NCI-H2107 treated with DMSO at 0.1 percent for 48 hours (cell line): ENCODE measurements around the gene CSKMT.
"Not testable (repeated sequence)": the region's sequence is repeated elsewhere in the genome, so short reads cannot be mapped to it uniquely, and the experiment has no call there.

Source experiments
- DNase-seq: peaks from one replicate; lab custom pipeline; 2025; ENCODE audit not compliant: unreplicated experiment; lab: John Stamatoyannopoulos, UW

The CSKMT gene, protein sequence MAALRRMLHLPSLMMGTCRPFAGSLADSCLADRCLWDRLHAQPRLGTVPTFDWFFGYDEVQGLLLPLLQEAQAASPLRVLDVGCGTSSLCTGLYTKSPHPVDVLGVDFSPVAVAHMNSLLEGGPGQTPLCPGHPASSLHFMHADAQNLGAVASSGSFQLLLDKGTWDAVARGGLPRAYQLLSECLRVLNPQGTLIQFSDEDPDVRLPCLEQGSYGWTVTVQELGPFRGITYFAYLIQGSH

DNA sequence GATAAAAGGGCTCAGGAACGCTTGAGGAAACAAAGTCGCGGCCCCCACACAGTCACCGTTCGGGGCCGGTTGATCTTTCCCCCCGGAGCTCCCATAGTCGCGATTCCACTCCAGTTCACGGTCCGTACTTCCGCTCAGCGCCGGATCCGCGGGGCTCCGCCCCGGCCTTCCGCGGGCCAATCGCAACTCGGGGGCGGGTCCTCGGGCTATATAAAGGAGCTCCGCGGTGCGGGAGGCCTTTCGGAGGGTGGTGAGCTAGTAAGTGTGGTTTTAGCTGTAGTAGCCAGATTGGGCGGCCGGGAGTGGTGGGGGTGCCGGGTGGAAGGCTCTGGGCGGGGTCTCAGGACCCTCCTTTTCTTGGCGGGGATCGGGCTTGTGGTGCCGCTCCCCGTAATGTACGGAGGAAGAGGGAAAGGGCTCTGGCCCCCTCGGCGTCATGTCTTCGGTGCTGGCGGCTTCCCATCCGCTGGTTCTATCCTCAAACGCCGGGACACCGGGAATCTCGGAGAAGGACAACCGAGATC lies at the start of gene CSKMT, which contains the start of gene C11orf98:
CSKMT (plus strand) TSS at position 238 of the 524 bp plus-strand sequence. CDS start 568 bp downstream, outside the sequence.
C11orf98 (minus strand) TSS at position 136 of the 524 bp plus-strand sequence; CDS start at position 95, 41 bp downstream.
- DNase-seq: peak; percentile 78

DNA sequence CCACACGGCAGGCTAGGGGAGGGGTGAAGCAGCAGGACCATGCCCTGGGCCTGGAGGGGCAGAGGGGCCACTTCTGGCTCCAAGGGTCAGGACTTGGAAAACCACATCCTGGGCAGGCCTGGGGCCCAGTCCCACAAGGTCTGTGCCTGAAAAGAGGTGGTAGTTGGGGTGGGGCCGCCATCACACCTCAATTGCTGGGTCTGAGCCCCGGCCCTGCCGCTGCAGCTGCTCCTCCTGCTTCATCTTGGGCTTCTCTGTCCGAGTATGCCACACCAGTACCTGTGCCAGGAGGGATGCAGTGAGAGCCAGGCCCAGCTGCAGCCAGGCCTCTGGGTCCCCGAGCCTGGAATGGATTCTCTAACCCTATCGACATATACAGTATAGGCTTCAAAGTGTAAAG lies 49.6 kb upstream of the CSKMT start:
- DNase-seq: no peak

DNA sequence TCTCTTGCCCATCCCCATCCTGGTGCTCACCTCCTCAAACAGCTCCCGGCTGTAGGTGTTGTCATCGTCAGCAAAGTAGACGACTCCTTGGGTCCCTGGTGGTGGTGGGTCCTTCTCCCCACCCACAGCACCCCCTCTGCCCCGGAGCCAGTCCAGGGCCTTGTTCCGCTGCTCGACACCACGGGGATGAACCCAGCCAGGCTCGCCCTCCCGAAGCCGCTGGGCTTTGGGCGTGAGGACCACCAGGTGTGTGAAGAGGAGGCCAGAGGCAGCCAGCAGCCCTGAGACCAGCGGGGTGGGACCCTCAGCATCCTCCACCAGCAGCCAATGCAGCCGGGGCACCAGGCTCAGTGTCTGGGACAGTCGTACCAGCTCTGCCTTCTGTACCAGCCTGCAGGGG lies 48.2 kb upstream of the CSKMT start:
- DNase-seq: not testable (repeated sequence)

DNA sequence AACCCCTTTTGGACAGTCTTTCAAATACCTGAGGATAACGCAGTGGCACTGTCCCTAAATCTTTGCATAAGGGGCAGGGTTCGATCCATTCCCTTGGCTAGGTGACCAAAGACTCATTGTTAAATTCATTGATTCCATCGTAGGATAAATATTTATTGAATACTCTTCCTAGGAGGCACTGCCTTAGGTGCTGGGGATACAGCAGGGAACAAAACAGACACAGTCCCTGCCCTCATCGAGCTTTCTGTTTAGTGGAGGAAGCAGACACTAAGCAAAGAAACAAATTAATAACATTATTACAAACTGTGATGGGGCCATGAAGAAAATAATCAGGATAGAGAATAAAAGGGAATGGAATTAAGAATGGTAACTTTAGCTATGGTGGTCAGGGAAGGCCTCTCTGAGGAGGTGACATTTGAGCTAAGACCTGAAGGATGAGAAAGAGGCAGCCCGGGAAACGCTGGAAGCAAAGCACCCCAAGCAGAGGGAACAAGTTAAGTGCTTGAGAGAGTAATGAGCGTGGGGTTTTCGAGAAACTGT lies 44.0 kb upstream of the CSKMT start:
- DNase-seq: no peak

DNA sequence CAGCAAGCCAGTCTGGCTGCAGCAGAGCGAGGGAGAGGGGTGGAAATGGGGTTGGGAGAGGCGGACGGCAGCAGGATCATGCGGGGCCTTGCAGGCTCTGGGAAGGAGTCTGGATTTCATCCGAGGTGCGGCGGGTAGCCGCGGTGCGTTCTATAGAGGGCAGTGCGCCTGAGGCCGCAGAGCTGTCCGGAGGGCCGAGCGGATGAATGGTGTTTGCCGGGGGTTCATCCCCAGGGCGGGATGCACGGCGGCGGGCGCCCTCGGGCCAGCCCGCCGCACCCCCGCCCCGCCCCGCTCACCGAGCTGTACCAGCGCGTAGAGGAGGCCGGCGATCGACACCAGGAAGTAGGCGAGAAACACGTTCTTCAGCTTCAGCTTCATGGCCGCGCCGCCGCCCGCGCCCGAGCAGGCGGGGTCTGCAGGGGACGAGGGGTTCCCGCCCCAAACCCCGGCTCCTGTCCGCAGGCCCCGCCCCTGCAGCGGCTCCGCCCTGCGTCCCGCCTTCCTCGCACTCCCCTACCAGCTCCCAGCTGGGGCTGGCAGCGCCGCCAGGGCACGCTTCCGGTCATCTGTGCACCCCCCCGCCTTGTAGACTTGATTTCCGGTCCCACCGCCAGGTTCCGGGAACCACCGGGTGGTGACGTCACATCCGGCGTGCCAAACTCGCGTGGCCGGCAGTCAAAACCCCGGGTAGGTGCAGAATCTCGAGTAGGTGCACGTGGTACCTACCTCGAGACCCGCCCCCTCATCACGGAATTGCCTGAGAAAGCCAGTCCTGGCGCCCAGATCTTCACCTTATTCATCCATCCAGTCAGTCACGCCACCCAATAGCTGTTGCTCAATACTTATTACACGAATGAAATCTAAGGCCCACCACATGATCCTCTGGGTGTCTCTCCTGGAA lies 43.3 kb upstream of the CSKMT start, which contains the start of gene B3GAT3:
B3GAT3 (minus strand) TSS at position 420 of the 904 bp plus-strand sequence; CDS start at position 381, 39 bp downstream.
- peak; percentile 89 for DNase-seq

DNA sequence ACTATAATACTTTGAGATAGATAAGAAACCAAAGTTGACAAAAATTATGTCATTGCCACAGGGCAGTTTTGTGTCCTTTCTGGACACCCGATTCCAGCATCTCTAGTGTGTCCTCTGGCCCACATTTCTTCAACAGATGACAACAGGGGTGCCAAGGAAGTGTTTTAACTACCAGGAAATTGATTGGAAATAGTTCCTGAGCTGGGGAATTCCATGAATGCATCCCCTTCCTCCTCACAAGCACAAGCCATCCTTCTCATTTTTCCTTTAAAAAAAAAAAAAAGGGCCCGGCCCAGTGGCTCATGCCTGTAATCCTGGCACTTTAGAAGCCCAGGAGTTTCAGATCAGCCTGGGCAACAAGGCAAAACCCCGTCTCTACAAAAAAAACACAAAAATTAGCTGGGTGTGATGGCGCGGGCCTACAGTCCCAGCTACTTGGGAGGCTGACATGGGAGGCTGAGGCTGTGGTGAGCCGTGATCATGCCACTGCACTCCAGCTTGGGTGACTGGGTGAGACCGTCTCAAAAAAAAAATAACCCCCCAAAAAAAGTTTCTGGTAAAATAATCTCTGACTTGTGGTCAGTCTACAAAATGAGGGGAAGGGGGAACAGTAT lies 42.5 kb upstream of the CSKMT start:
- no peak for DNase-seq

DNA sequence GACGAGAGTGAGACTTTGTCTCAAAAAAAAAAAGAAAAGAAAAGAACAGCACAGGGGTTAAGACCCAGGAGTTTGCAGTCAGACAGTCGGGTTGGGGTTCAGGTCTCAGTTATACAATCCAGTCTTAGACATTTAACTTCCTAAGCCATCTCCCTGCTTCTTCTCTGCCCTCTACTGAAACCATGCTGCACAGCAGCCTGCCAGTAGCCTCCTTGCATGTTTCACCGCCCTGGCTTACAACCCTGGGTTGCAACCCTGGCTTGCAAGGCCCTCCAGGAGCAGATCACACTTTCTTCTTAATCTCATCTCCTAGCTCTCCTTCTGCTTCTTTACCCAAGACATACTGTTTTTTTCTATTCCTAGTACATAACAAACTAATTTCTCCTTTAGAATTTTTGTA lies 37.4 kb upstream of the CSKMT start:
- no peak for DNase-seq

DNA sequence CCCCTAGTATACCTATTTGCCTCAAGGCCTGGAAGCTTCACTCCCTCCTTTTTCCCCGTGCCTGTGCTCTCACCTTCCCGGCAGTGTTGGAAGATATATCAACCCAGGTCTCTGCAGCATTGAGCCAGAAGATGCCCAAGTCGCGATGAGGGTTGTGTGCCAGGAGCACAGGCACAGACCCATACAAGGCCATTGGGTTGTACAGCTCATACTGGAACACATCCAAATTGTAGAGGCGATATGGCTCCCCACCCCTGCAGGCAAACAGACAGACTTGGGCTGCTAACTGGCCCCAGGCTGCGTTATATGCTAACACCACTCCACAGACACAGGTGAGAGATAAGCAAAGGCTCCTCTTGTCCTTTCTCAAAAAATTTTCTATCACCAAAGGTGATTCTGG lies 32.6 kb upstream of the CSKMT start:
- no peak for DNase-seq

DNA sequence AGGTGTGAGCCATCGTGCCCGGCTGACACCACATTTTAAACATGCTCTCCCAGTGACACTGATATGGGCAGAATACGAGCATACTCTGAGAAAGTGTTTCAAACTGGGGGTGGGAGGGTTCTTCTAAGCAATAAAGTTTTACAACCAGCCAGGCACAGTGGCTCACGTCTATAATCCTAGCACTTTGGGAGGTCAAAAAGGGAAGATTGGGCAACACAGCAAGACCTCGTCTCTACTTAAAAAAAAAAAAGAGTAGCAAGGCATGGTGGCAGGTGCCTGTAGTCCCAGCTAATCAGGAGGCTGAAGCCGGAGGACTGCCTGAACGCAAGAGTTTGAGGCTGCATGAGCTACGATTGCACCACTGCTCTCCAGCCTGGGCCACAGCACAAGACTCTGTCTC lies 20.9 kb upstream of the CSKMT start:
- no peak for DNase-seq

DNA sequence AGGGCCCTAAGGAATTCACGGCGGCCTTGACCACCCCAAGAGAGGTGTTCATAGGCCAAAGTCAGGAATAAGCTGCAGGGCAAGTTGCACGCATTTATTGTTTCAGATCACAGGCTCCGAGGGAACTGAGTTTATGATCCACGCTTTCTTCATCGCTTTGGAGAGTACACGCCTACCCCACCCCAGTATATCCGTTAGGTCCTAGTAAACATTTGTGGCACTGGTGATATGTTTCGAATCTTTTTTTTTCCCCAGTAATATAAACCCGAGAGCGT lies 19.5 kb upstream of the CSKMT start:
- DNase-seq: no peak

DNA sequence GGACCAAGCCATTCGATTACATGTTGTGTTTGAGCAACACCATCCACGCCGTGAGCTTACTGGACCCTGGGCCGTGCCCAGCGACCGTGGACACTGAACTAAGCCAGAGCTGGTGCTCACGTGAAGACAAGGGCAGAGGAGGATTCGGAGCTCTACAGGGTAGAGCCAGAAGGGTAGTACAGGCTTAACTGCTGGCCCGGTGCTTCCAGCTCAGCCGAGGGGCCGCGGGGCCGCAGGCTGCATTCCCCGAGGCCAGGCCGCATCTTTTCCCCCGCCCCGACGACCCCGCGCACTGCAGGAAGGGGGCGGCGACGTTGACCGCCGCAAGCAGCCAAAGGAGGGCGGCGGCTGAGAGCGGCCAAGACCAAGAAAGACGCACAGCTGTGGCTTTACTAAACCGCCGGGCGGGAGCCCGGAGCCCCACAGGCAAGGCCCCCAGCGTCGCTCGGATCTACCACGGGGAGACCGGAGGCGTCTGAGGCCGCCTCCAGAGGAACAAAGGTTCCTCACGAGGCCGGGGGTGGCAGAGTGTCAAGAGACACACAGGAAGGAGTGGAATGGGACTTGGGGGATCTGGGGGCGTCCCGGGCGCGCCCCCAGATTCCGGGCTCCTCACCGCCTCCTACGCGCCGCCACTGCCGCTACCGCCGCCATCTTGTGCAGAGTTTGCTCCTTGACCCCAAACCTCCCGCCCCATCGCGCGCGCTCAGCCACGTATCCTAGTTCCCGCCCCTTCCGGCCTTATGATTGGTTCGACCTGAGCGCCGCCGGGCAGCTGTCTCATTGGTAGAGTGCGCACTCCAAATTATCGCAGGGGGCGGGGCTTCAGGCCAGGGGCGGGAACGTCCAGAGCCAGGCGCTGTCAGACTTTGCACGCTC lies 18.9 kb upstream of the CSKMT start, which contains the start of gene GANAB:
GANAB (minus strand) TSS at position 668 of the 879 bp plus-strand sequence; CDS start at position 654, 14 bp downstream.
- peak; percentile 95 for DNase-seq

DNA sequence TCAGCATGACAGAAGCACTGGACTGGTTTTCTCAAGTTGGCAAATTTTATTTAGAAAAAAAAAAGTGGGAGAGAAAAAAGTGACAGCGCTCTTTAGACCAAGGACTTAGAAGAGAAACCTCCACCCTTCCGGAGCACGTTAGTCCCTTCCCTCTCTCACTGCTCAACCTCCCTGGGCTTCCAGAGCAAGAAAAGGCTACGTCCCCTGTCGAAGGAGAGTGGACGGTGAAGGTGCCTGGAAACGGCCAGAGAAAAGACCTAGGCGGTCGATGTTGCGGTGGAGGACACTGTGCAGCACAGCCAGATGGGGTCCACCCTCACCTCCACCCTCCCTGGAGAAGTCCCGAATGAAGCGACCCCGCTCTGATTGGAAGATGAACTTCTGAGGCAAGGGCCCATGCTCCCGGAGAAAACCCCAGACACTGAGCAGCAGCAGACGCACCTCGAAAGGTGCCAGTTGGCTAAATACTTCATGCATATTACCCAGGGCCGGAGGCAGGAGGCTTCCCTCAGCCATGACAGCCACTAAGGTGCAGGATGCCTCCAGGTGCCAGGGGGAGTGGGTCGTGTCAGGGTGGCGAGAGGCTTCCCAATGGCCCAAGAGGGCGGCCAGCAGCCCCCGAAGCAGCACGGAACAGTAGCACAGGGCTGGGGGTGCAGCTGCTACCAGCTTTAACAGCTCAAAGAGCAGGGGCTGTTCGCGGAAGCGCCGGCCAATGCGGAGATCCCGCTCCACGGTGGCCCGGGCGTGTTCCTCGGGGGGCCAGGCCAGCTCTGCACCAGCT lies 18.1 kb upstream of the CSKMT start:
- DNase-seq: no peak

DNA sequence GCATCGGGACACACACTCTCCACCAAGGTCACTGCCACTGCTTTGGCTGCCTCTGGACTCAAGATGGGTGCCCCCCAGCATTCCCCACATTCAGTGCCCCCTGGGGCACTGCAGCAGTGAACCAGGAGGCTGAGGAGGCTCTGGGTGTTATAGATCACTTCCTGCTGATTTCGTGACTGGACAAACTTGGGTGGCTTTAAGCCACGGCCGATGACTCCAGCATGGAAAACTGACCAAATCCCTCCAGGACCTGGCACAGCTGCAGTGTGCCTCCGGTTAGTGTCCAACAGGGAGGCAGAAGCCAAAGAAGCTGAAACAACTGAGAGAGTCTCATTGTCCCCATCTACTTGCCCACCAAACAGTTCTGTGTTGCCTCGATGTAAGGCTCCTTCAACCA lies 17.5 kb upstream of the CSKMT start:
- no peak for DNase-seq

DNA sequence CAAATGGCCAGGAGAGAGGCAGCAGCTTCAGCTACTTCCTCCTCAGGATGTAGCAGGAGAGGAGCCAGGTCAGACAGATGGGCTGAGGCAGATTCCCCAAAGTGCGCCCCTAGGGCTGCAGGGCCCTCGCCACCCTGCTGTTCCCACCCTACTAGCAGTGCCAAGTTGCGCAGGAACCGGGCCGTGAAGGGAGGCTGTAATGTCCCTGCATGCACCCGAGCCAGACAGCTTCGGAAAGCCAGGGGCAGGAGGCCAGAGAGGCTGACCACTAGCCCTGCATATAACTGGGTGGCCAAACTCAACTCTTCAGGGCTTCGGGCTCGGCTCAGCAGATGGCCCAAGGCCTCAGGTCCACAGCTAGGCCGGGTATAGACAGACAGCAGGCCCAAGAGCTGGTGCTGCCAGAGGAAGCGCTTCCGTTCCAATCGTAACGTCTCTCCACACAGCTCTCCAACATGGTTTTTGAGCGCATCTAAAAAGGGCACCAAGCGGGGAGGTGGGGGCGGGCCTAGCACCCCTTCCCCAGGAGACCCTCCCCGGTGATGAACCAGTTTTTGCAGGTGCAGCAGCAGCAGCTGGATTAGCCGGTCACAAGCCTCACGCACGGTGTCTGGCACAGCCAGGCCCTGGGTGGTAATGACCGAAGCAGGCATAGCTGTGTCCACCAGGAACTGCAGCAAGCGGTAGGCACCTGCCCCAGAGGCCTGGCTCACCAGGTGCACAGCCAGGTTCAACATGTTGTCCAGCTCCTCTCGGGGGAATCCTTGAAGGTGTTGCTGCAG lies 16.7 kb upstream of the CSKMT start:
- DNase-seq: no peak

DNA sequence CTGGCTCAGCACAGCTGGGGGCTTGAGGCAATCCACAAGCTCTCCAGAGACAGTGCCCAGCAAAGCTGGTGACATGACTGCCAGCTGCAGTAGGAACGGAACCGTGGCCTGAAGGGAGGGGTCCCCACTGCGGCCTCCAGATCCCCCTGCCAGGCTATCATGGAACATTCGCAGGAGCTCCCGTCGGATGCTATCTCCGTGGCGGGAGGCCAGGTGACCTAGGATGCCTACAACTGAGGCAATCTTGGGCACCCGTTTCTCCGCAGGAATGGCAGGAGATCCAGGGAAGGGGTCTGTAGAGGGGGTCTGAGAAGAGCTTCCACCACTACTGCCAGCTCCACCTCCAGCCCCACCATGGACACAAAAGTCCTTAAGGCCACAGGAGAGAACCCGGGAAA lies 16.1 kb upstream of the CSKMT start:
- no peak for DNase-seq

DNA sequence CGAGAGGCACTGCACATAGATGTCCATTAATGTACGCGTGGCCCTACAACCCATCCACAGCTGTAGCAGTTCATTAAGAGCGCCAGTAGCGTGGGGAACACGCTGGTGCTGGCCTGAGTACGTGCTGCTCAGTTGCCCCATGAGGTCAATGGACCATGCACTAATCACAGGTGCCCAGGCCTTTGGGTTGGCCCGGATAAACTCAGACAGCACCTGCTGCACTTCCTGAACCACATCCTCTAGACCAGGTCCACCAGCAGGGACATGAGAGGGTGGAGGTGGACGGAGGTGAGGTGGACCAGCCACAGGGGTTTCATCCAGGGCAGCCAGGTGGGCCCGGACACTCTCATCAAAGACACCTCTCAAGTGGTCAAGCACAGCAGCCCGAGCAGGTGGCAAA lies 15.6 kb upstream of the CSKMT start:
- no peak for DNase-seq

DNA sequence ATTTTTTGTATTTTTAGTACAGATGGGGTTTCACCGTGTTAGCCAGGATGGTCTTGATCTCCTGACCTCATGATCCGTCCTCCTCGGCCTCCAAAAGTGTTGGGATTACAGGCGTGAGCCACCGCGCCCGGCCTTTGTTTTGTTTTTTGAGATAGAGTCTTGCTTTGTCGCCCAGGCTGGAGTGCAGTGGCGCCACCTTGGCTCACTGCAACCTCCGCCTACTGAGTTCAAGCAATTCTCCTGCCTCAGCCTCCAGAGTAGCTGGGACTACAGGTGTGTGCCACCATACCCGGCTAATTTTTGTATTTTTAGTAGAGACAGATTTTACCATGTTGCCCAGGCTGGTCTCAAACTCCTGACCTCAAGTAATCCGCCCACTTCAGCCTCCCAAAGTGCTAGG lies 14.8 kb upstream of the CSKMT start:
- DNase-seq: not testable (repeated sequence)

DNA sequence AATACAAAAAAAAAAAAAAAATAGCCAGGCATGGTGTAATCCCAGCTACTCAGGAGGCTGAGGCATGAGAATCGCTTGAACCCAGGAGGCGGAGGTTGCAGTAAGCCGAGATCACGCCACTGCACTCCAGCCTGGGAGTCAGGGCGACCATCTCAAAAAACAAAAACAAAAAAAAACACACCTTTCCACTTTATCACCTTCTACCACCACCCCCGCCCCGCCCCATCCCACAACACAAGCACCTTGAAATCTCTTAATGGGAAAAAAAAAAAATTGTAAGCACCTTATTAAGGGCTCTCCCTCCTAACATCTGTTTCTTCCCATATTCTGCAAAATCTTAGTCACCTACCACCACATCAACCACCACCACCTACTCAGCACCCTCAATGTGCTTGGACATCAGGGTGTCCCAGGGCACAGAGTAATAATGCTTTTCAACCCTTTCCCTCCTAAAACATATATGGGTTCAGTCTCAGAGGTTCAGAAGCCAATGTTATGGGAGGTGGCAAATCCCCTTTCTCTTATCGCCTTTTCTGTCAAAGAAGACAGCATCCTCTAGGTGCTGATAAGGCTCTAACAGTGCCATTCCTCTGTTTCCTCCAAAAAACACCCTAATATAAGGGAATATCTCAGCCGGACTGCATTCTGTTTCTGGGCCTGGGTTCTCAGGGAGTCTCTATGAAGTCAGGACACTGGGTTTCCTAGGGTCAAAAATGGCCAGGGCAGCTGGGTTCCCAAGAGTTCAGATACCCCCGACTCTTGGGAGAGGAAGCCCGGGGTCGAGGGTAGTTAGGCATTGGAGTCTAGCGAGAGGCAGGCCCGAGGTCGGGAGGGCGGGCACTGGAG lies 12.7 kb upstream of the CSKMT start:
- DNase-seq: no peak
